HFFc6 (cell line): Measurements from ENCODE around the gene ACTG1. TPM values are rescaled to one million over a fixed set of nuclear protein-coding genes. Genes with fewer than 3 reads are reported as not detected.

Experiments used
- DNase-seq: peaks from one replicate; pipeline ENCODE4 v3.0.0-alpha.2; 2018
- H3K27ac Mint-ChIP-seq: 2 replicates; pipeline ENCODE4 v1.8.0; 2020; ENCODE audit warnings: mild to moderate bottlenecking, mixed read lengths
- H3K27me3 Mint-ChIP-seq: 2 replicates; pipeline ENCODE4 v1.8.0; 2021; ENCODE audit warnings: mild to moderate bottlenecking, moderate library complexity, mixed read lengths; ENCODE audit not compliant: insufficient read depth
- H3K36me3 Mint-ChIP-seq: 2 replicates; pipeline ENCODE4 v1.8.0; 2021; ENCODE audit warnings: low read depth, mixed read lengths
- H3K4me1 Mint-ChIP-seq: 2 replicates; pipeline ENCODE4 v1.8.0; 2020; ENCODE audit warnings: low read depth, mixed read lengths
- H3K4me3 Mint-ChIP-seq: 2 replicates; pipeline ENCODE4 v1.8.0; 2020; ENCODE audit warnings: mild to moderate bottlenecking, moderate library complexity, mixed read lengths
- H3K9me3 Mint-ChIP-seq: 2 replicates; pipeline ENCODE4 v1.8.0; 2020; ENCODE audit warnings: mild to moderate bottlenecking, mixed read lengths
- total RNA-seq, 6 experiments: library from RNA; stranded (reverse); fragmentation: NEBNext Ultra II Directional; extraction: Animal tissue kit (Norgen Biotek cat#: 25700); gene quantifications; 2 replicates in 1 of 6; 3 replicates in 5 of 6; pipeline ENCODE4 v1.2.3, GENCODE V29; 2021
- TF ChIP-seq, protein P1 (sequence below): fragments of 200-600 bp; sonication (generic); IDR thresholded peaks from 2 replicates; pipeline ENCODE4 v1.5.0; 2021; ENCODE audit warnings: antibody characterized with exemption, mild to moderate bottlenecking

Gene ACTG1
- total RNA-seq, 6 experiments from 2014 or later = 7,891 to 11,135 (median 9,908) TPM

GRCh38 chr17:81537343-81537855 lies 24.8 kb upstream of the ACTG1 start:
- H3K27ac Mint-ChIP-seq = no peak overlapping the region
- TF ChIP-seq, protein P1, sequence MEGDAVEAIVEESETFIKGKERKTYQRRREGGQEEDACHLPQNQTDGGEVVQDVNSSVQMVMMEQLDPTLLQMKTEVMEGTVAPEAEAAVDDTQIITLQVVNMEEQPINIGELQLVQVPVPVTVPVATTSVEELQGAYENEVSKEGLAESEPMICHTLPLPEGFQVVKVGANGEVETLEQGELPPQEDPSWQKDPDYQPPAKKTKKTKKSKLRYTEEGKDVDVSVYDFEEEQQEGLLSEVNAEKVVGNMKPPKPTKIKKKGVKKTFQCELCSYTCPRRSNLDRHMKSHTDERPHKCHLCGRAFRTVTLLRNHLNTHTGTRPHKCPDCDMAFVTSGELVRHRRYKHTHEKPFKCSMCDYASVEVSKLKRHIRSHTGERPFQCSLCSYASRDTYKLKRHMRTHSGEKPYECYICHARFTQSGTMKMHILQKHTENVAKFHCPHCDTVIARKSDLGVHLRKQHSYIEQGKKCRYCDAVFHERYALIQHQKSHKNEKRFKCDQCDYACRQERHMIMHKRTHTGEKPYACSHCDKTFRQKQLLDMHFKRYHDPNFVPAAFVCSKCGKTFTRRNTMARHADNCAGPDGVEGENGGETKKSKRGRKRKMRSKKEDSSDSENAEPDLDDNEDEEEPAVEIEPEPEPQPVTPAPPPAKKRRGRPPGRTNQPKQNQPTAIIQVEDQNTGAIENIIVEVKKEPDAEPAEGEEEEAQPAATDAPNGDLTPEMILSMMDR = peak; percentile 75
- no peaks in the 10 kb centered on the region for H3K36me3 Mint-ChIP-seq
- H3K27me3 Mint-ChIP-seq = peaks cover 10% of the 10 kb centered on the region
- H3K9me3 Mint-ChIP-seq = no peaks in the 10 kb centered on the region
- no peaks in the 10 kb centered on the region for H3K4me1 Mint-ChIP-seq
- no peak overlapping the region for H3K4me3 Mint-ChIP-seq
- no peak for DNase-seq

DNA sequence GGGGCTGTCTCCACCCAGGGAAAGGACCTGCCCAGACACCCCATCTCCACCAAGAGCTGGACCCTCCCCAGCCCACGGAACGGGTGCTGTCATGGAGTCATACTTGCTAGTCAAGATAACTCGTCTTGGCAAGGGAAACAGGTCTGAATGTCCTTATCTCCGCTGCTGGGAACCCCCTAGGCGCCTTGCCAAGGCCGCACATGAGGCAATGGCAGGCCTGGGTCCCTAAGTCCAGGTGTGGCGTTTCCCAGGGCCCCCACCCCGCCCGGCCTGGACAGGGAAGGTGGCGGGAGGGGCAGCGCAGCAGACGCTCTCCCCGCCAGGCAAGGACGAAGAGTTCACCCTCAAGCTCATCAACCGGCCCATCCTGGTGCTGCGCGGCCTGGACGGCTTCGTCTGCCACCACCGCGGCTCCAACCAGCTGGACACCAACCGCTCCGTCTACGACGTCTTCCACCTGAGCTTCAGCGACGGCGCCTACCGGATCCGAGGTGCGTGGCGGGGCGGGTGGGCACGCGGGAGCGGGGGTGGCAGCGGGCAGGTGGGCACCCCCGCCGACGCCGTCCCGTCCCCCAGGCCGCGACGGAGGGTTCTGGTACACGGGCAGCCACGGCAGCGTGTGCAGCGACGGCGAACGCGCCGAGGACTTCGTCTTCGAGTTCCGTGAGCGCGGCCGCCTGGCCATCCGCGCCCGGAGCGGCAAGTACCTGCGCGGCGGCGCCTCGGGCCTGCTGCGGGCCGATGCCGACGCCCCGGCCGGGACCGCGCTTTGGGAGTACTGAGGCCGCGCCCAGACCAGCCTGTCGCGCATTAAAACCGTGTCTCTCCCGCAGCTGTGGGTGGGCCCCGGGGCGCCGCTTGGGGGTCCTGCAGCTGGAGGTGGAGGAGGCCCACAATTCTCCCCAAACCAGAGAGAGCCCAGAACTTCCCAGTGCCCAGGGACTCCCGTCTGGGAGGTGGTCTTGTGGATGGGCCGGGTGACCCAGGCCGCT lies 24.0 kb upstream of the ACTG1 start:
- DNase-seq = no peak
- Mint-ChIP-seq H3K27ac (no peak overlapping the region), H3K4me3 (no peak overlapping the region), H3K36me3 (no peaks in the 10 kb centered on the region), H3K4me1 (no peaks in the 10 kb centered on the region), H3K27me3 (peaks cover 10% of the 10 kb centered on the region), H3K9me3 (no peaks in the 10 kb centered on the region)
- TF ChIP-seq, protein P1 = no peak

GRCh38 chr17:81535480-81536298 lies 23.1 kb upstream of the ACTG1 start:
- no peak overlapping the region for H3K4me3 Mint-ChIP-seq
- no peak overlapping the region for H3K27ac Mint-ChIP-seq
- no peaks in the 10 kb centered on the region for H3K9me3 Mint-ChIP-seq
- no peaks in the 10 kb centered on the region for H3K4me1 Mint-ChIP-seq
- TF ChIP-seq, protein P1 = no peak
- no peak for DNase-seq
- no peaks in the 10 kb centered on the region for H3K36me3 Mint-ChIP-seq
- peaks cover 10% of the 10 kb centered on the region for H3K27me3 Mint-ChIP-seq

GRCh38 chr17:81535007-81535328 lies 22.4 kb upstream of the ACTG1 start:
- no peak overlapping the region for H3K4me3 Mint-ChIP-seq
- no peak overlapping the region for H3K27ac Mint-ChIP-seq
- TF ChIP-seq, protein P1 = no peak
- no peak for DNase-seq
- H3K27me3 Mint-ChIP-seq = peaks cover 10% of the 10 kb centered on the region
- no peaks in the 10 kb centered on the region for H3K9me3 Mint-ChIP-seq
- H3K36me3 Mint-ChIP-seq = no peaks in the 10 kb centered on the region
- H3K4me1 Mint-ChIP-seq = no peaks in the 10 kb centered on the region

- TF ChIP-seq, protein P1 = no peak
- Mint-ChIP-seq H3K9me3 (no peaks in the 10 kb centered on the region), H3K4me1 (no peaks in the 10 kb centered on the region), H3K4me3 (no peak overlapping the region), H3K27me3 (peaks cover 10% of the 10 kb centered on the region), H3K27ac (no peak overlapping the region), H3K36me3 (no peaks in the 10 kb centered on the region)
- DNase-seq = no peak
These were observed 21.8 kb upstream of the ACTG1 start for GRCh38 chr17:81534157-81535006.
